ENCODE data around the gene MICA.
"Not testable (repeated sequence)": the region's sequence is repeated elsewhere in the genome, so short reads cannot be mapped to it uniquely, and the experiment has no call there.

The MICA gene

DNA sequence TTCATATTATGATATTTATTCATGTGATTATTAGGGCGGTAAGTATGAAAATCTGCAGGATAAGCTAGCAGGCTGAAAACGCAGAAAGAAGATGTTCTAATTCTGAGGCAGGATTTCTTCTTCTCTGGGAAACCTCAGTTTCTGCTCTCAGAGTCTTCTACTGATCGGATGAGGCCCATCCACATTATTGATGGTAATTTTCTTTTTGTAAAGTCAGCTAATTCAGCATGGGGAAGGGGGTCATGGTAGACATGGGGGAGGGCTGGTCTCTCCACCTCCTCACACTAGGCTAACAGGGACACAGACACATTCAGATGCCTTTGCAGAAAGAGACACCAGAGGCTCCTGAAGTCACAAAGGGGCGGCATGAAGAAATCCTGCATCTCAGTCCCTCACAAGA is 21.7 kb upstream of the MICA start:
- no peak for DNase-seq (ENCODE audit: low read depth, low spot score)

DNA sequence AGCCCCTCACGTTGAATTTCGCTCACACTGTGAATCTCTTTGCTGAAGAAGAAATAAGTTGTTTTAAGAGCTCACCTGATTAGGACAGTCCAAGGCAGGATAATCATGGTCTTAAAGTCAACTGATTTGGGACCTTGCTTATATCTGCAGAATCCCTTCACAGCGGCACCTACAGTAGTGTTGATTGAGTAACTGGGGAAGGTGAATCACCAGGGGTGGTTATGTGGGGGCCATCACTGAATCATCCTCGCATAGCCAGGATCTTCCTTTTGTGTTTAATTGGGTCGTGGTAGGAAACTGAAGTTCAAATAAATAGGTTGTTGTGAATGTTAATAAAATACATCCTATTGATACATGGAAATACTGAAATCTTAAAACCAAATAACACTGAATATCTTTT is 20.2 kb upstream of the MICA start:
- no peak for DNase-seq (ENCODE audit: low read depth, low spot score)

DNA sequence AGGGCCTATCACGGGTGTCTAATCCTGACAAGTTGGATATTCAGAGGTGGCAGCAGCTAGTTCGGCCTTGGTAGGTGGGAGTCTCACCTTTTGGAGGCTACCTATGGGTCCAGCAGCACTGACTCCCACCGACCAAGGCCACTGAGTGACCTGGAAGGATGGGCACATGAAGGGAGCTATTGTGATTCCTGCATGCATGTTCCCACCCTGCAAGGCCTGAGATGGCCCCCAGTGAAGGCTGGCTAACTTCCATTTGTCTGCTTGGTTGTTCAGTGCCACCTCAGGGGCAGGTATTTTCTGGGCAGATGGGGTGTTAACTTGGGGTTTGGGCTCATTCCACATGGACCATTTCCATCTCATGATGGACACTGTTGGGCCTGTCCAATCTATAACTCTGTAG is 18.4 kb upstream of the MICA start:
- DNase-seq (ENCODE audit: low read depth, low spot score): no peak

DNA sequence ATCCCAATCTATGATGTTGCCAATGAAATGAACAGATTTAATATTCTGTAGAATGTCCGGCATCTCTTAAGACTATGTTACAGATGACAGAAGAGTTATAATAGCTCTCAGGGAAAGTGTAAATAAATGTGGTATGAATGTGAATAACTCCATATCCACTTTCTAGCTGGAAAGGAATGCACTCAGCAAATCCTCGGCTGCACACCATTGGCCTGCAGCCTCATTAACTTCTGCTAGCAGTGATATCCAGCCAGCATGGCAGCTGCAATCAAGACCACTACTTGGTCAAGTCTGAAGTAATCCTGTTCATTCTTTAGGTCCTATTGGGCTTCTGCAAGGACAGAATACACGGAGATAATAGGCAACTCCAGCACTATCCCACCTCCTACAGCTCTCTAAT is 17.3 kb upstream of the MICA start:
- no peak for DNase-seq (ENCODE audit: low read depth, low spot score)

DNA sequence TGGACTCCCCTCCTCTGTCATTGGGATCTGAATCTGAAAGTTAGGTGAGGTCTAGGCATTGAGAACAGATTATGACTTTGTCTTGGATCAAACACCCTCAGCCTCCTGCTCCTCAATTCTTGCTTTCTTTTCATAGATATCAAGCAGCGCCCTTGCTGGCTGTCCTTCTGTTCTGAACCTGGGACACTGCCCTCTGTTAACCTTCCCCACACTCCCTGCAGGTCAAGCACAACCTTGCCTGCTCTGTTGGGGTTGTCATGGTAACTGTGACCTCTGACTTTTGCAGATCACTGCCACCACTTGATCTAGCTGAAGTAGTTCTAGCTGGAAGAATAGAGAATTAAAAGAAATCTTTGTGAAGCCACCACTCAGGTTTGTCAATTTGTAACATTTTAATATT is 16.4 kb upstream of the MICA start:
- no peak for DNase-seq (ENCODE audit: low read depth, low spot score)

DNA sequence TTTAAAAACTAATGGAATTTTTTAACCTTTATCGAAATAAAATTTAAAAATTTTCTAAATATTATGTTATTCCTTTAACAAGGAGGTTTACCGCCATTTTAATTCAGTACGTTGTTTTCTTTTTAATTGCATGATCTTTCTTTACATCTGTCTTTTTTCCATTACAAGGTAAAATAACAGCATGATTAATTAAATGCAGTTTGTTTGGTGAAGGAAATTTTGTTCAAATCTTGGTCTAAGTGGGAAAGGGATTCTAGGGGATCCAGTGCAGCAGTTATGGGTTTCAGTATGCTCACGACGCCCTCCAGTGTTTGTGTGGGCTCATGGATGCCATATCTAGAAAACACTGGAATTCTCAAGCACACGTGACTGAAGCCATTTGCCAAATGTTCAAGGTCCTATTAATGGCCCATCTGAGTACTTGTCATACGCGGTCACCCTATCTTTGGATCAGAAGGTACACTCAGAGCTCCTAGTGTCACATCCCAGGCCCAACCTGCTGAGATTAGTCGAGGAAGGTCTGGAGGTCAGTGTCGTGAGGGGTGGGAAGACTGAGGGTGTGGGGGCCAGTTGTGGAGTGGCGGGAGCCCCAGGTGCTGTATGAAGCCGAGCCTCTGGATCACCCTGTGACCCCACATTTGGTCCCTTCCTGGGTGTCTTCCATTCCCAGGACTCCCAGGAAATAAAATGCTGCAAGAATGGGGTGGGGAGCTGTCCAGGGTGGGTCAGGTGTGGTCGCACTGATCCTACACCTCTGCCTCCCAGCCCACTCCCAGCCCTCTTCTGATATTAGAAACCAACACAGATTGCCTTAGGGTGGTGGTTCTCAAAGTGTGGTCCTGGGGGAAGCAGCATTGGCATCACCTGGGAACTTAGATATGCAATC is 14.2 kb upstream of the MICA start:
- DNase-seq (ENCODE audit: low read depth, low spot score): not testable (repeated sequence)

DNA sequence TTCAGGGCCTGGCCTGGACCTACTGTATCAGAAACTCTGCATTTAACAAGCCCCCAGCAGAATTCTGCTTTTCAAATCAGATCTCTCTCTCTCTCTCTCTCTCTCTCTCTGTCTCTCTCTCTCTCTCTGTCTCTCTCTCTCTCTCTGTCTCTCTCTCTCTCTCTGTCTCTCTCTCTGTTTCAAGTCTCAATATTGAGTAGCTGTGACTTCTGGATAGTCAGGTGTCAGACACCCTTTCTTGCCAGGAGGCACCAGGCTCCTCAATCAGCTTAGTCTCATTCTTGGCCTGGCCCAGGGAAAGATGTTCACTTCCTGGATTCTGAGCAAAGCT is 13.6 kb upstream of the MICA start:
- not testable (repeated sequence) for DNase-seq (ENCODE audit: low read depth, low spot score)

DNA sequence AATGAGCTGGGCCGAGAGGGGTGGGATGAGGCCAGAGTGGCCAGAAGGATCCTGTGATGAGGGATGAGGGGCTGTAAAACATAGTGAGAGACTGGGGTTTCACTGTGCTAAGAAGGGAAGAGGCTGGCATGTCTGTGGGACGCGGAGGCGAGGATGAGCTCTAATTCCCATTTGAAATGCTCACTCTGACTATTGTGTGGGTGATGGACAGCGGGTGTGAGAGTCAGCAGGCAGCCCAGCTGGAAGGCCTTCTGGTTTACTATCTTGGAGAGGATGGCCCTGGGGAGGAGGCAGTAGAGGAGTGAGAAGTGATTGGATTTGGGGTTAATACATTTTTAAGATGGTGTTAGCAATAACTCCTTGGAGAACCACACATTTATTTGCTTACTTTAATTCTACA is 9.5 kb upstream of the MICA start:
- DNase-seq (ENCODE audit: low read depth, low spot score): no peak

DNA sequence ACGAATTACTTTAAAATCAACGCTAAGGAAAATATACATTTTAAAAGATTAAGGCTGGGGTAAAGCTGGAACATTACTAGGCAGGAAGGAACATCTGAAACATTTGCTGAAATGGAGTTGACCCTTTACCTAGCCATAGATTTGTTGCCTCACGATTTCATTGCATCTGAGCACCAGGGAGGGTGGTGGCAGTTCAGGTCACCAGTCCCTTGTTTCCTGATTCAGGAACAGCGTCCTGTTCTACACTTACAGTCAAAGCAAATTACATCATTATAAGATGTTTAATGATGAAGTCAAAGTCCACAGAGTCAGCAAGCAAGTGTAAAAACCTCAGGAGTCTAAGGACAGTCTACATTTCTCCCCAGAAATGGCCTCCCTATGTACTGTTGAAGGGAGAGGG is 9.0 kb upstream of the MICA start:
- DNase-seq (ENCODE audit: low read depth, low spot score): no peak

DNA sequence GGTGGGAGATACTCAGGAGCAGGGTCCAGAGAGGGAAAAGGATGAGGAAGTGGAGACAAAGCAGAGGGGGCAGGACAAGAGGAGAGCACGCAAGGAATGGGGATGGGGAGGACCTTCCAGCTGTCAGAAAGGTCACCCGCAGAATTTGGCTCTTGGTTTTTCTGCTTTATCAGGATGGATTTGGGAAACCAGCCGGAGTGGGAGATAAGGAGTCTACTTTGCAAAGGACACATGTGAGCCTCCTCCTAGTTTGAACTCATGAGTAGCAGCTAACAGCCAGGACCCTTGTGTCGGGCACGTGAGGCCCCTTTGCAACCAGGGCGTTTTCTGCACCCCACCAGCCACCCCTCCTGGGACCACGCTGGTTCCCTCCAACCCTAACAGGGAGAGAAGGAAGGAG is 7.6 kb upstream of the MICA start:
- no peak for DNase-seq (ENCODE audit: low read depth, low spot score)

DNA sequence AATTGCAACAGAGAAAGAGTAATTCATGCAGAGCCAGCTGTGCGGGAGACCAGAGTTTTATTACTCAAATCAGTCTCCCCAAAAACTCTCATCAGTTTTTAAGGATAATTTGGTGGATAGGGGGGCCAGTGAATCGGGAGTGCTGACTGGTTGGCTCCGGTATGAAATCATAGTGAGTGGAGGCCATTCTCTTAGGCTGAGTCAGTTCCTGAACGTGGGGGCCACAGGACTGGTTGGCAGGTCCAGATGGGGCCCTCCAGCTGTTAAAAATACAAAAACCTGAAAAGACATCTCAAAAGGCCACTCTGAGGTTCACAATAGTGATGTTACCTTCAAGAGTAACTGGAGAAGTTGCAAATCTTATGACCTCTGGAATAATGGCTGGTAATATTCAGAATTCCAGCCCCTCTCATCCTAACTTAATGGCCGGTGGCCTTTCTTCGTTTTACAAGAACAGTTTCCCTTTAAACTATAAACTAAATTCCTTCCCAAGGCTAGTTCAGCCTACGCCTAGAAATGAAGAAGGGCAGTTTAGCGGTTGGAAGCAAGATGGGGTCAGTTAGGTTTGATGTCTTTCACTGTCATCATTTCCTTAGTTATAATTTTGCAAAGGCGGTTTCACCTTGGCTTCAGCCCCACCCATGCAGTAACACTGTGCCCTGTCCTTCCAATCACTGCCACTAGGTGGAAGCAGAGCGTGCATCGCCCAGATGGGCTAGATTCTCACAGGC is 6.8 kb upstream of the MICA start:
- DNase-seq (ENCODE audit: low read depth, low spot score): no peak

DNA sequence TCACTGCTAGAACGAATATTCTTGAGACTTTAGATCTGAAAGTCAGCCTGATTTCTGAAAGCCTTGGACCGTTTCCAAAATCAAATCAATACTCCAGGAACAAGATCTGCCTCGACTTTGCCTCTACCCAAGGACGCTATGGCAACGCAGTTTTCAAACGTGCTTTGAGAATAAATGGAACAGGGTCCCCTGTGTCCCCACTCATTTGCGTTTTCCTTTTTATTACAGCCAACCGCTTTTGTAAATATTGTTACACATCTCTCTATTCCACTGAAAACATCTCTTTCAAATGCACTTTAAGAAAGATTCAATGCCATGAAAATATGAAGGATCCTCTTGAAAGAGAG is 6.3 kb upstream of the MICA start:
- not testable (repeated sequence) for DNase-seq (ENCODE audit: low read depth, low spot score)

DNA sequence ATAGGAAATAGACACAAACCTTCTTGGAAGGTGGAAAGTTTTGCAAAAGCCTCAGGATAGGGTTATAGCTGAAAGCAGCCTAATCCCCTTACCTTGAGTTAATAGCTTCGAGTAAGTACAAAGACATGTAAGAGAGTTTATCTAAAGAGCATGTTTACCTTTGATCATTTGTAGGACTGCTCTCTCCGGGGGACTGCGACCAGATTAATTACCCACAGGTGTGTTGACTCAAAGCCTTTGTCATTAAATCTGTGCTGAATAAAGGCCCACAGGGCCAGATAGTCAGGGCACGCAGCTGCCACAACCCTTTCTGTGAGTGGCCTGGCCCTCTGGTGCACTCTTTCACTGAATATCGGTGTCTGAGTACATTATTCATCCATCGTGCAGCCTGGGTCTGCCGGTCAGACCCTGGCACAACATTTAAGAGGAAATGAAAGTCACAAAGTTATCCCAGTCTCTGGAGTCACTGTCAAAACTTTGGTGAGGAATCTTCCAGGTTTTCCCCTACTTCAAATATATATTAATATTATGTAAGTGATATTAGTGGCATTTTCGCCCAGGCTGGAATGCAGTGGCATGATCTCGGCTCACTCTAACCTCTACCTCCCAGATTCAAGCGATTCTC is 5.4 kb upstream of the MICA start:
- DNase-seq (ENCODE audit: low read depth, low spot score): no peak

DNA sequence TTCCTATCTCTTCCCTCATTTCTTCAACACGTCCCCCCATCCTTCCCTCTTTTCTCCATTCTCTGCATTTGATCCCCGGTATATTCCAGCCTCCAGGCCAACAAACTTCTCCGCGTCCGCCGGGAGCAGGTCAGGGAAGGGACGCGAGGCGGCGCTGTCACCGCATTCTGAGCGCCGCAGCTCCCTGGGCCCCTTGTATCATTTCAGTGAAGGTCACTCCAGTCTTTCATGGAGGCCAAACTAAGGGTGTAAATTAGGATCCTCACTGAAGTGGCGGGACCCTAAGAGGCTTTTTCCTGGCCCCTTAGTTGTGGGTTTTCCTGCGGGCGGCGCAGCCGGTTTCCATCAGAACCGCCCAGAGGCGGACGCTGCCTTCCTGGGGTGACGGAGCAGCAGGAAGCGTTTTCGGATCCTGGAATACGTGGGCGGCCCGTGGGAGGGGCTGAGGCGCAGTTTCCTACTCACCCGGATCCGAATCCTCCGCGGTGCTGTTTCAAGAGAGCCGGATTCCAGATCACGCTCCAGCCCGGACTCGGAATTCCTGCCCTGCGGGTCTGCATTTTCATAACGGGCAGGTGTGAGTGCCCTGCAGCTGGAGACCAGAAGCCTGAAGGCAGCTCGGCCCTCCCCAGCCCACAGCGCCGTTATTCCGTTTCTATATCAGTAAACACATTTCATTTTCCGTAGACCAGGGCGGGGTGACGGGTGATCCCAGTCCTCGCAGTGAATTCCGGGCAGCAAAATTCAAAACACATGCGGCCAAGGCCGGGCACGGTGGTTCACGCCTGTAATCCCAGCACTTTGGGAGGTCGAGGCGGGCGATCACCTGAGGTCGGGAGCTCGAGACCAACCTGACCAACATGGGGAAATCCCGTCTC is 3.6 kb upstream of the MICA start:
- DNase-seq (ENCODE audit: low read depth, low spot score): peak; percentile 53

DNA sequence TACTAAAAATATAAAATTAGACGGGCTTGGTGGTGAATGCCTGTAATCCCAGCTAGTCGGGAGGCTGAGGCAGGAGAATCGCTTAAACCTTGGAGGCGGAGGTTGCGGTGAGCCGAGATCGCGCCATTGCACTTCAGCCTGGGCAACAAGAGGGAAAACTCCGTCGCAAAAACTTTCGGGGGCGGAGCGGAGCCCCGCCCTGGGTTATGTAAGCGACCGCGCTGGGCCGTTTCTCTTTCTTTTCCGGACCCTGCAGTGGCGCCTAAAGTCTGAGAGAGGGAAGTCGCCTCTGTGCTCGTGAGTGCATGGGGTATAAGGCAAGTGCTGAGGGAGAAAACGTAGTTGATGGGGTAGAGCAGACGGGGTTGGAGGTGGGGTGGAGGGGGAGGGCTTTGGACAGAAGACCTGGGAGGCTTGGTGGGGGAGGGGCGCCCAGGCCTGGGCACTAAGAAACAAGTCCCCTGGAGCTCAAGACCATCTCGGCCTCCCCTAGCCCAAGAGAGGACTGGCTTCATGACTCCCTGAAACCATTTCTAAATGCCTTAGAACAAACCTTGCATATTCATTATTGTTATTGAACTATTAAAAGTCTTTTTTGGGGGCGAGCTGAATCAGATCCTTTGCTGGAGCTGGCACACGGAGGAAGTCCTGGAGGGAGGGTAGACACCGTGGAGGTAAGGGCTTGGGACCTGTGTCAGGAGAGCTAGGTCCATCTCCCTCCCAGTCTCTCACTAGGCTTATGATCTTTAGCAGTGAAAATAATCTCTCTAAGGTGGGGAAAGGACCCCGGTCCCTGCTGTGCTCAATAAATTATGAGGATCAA is 2.7 kb upstream of the MICA start:
- no peak for DNase-seq (ENCODE audit: low read depth, low spot score)

DNA sequence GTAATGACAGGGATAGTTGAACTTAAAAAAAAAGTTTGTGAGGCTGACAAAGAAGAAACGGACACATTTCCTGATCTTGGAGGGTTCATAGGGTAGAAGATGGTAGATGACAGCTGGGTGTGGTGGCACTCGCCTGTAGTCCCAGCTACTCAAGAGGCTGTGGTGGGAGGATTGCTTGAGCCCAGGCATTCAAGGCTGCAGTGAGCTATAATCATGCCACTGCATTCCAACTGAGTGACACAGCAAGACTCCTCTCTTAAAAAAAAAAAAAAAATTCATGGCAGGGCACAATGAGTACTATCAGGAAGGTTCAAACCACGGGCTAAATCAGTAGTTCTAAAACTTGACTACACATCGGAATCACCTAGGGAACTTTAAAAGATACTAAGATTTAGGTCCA is 2.0 kb upstream of the MICA start:
- no peak for DNase-seq (ENCODE audit: low read depth, low spot score)

DNA sequence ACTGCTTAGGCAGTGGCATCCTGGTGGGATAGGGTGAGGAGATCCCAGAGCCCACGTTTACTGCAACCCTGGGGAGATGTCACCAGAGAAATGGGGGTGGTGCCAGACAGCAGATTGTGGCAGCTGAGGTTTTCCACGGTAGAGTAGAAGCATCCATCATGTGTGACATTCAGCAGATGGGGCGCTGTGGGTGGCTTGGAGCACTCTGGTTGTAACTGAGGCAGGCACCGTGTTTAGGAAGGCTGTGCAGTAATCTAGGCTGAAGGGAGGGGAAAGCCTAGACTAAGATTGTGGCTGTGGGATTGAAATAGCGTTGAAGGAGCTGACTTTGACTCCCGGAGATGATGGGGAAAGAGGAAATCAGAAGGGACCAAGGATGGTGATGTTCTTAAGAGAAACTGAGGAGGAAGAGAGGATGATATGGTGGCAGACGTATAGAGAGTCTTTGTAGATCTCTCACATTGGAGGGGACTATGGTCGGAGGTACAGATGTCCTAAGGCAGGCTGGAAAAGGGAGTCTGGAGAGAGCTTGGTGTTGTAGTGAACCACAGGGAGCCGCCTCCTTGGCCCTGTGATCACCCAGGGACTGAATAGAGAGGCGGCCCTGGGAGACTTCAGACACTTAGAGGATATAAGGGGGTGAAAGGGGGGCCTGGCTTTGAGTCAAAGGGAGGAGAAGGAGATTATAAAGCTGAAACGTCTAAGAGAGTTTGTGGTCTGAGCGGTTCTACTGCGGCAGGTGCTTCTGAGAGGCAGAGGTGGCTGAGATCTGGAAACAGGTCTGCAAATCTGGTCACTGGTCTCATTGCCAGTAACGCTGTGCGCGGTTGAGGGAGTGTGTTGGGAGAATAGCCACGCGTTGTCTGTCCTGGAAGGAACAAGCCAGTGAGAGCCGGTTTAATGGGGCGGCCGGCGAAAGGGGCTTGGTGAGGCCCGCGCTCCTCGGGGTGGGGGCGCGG is 792 bp upstream of the MICA start:
- no peak for DNase-seq (ENCODE audit: low read depth, low spot score)

DNA sequence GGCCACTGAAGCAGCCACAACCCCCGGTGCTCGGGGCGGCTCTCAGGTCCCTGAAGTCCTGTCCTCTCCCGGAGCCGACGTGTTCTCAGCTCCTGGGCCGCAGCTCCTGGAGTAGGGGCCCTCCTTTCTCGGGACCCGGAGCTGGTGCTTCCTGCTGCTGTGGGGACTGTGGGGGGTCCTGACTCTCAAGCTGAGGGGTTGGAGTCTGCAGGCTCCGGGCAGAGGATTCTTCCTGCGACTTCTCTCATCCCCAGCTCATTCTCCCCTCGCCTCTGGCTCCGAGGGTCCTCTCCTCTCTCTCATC is 618 bp downstream of the MICA start:
- not testable (repeated sequence) for DNase-seq (ENCODE audit: low read depth, low spot score)

DNA sequence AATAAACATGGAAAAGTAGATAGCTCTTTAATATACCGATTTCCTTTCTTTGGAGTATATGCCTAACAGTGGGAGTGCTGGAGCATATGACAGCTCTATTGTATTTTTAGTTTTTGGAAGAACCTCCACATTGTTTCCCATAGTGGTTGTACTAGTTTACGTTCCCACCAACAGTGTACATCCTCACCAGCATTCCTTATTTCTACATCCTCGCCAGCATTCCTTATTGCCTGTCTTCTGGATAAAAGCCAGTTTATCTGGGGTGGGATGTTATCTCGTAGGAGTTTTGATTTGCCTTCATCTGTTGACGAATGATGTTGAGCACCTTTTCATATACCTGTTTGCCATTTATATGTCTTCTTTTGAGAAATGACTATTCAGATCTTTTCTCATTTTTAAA is 2.6 kb downstream of the MICA start:
- DNase-seq (ENCODE audit: low read depth, low spot score): no peak

DNA sequence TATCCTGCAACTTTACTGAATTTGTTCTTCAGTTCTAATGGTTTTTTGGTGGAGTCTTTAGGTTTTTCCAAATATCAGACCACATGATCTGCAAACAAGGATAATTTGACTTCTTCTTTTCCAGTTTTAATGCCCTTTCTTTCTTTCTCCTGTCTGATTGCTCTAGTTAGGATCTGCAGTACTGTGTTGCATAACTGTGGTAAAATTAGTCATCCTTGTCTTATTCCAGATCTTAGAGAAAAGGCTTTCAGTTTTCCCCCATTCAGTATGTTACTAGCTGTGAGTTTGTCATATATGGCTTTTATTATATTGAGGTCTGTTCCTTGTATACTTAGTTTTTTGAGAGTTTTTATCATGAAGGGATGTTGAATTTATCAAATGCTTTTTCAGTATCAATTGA is 4.3 kb downstream of the MICA start:
- no peak for DNase-seq (ENCODE audit: low read depth, low spot score)
